ENCODE results near the gene CLHC1.

The CLHC1 gene

DNA sequence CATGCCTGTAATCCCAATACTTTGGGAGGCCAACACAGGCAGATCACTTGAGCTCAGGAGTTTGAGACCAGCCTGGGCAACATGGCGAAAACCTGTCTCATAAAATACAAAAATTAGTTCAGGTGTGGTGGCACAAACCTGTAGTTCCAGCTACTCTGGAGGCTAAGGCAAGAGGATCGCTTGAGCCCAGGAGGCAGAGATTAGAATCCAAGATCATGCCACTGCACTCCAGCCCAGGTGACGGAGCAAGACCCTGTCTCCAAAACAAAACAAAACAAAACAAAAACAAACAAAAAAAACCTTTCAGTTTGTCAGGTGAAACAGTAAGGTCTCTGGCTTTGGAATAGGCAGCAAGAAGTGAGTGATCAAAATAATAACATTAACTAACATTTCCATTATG, 84.6 kb downstream of the CLHC1 start:
- no peak overlapping the region for H3K27ac ChIP-seq (ENCODE audit: low read length)
- TF ChIP-seq EZH2 (IDR thresholded peaks at IDR 0.05; ENCODE audit: borderline replicate concordance, low read depth, low read length, severe bottlenecking), result no peak
- TF ChIP-seq, protein P1, sequence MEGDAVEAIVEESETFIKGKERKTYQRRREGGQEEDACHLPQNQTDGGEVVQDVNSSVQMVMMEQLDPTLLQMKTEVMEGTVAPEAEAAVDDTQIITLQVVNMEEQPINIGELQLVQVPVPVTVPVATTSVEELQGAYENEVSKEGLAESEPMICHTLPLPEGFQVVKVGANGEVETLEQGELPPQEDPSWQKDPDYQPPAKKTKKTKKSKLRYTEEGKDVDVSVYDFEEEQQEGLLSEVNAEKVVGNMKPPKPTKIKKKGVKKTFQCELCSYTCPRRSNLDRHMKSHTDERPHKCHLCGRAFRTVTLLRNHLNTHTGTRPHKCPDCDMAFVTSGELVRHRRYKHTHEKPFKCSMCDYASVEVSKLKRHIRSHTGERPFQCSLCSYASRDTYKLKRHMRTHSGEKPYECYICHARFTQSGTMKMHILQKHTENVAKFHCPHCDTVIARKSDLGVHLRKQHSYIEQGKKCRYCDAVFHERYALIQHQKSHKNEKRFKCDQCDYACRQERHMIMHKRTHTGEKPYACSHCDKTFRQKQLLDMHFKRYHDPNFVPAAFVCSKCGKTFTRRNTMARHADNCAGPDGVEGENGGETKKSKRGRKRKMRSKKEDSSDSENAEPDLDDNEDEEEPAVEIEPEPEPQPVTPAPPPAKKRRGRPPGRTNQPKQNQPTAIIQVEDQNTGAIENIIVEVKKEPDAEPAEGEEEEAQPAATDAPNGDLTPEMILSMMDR (IDR thresholded peaks at IDR 0.05; ENCODE audit: borderline replicate concordance, extremely low read depth, low read length, poor library complexity, severe bottlenecking), result no peak
- H3K4me2 ChIP-seq (ENCODE audit: insufficient read depth, low read length), result no peak overlapping the region
- H3K79me2 ChIP-seq (ENCODE audit: insufficient read depth, low read length), result no peaks in the 10 kb centered on the region
- no peak for ATAC-seq (ENCODE audit: insufficient read depth, low read depth)
- H2AFZ ChIP-seq (ENCODE audit: low read depth, low read length), result no peak overlapping the region
- no peak overlapping the region for H3K4me3 ChIP-seq (ENCODE audit: low read depth in 1 of 2, low read length in 2 of 2)
- no peak overlapping the region for H3K9ac ChIP-seq (ENCODE audit: low read depth, low read length)
- no peaks in the 10 kb centered on the region for H4K20me1 ChIP-seq (ENCODE audit: insufficient read depth, low read length)
- H3K36me3 ChIP-seq (ENCODE audit: insufficient read depth, low read length), result no peaks in the 10 kb centered on the region
- H3K9me3 ChIP-seq (ENCODE audit: insufficient read depth, low read length, severe bottlenecking), result no peaks in the 10 kb centered on the region
- no peaks in the 10 kb centered on the region for H3K4me1 ChIP-seq (ENCODE audit: insufficient read depth, low read length)
- DNase-seq, result no peak
- no peaks in the 10 kb centered on the region for H3K27me3 ChIP-seq (ENCODE audit: insufficient read depth, low read length, poor library complexity)

DNA sequence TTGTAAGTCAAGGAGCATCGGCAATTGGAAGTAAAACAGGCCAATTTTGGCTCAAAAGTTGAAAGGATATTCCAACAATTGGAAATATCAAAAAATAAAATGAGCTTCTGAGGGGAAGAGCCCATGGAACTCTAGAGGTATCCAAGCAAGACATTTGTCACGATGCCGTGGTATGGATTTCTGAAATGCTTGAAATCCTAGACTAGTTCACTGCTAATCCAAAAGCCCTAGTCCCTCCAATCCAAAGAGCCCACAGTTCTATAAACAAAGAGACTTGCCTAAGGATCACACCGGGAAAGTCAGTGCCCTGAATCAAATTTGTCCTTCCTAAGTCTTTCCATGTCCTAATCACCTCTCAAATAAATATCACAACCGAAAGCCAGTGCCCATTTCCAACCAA, 85.1 kb downstream of the CLHC1 start:
- no peak overlapping the region for H3K27ac ChIP-seq (ENCODE audit: low read length)

DNA sequence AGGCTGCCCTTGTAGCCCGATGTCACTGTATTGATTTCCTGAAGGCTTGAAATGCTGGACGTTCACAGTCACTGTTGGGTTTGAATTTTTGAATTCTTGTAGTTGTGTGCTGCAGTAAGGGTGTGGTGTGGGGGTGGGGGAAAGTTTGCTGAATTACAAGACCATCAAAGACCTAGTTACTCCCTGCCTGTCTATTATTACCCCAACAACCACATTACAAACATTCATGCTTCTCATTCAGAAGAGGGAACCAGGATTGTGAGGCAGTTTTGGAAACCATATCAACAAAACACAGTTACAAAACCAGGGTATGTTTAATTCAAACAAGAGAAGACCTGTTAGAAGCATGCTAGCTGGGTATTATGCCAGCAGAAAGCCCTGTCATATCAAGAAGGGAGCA, 85.8 kb downstream of the CLHC1 start:
- no peaks in the 10 kb centered on the region for H3K79me2 ChIP-seq (ENCODE audit: insufficient read depth, low read length)
- H3K4me1 ChIP-seq (ENCODE audit: insufficient read depth, low read length), result peaks cover under 1% of the 10 kb centered on the region; the same call in 1 of the 2 replicates
- H3K9me3 ChIP-seq (ENCODE audit: insufficient read depth, low read length, severe bottlenecking), result no peaks in the 10 kb centered on the region
- no peak overlapping the region for H3K9ac ChIP-seq (ENCODE audit: low read depth, low read length)
- H4K20me1 ChIP-seq (ENCODE audit: insufficient read depth, low read length), result no peaks in the 10 kb centered on the region
- DNase-seq (no peak), ATAC-seq (ENCODE audit: insufficient read depth, low read depth) (no peak)
- no peak overlapping the region for H3K4me3 ChIP-seq (ENCODE audit: low read depth in 1 of 2, low read length in 2 of 2)
- H2AFZ ChIP-seq (ENCODE audit: low read depth, low read length), result no peak overlapping the region
- no peak overlapping the region for H3K27ac ChIP-seq (ENCODE audit: low read length)
- H3K27me3 ChIP-seq (ENCODE audit: insufficient read depth, low read length, poor library complexity), result no peaks in the 10 kb centered on the region
- no peak overlapping the region for H3K4me2 ChIP-seq (ENCODE audit: insufficient read depth, low read length)
- no peaks in the 10 kb centered on the region for H3K36me3 ChIP-seq (ENCODE audit: insufficient read depth, low read length)
- TF ChIP-seq, protein P1 (IDR thresholded peaks at IDR 0.05; ENCODE audit: borderline replicate concordance, extremely low read depth, low read length, poor library complexity, severe bottlenecking), result no peak
- no peak for TF ChIP-seq EZH2 (IDR thresholded peaks at IDR 0.05; ENCODE audit: borderline replicate concordance, low read depth, low read length, severe bottlenecking)

More for the DNA sequence above, 85.1 kb downstream of the CLHC1 start:
- H3K36me3 ChIP-seq (ENCODE audit: insufficient read depth, low read length), result no peaks in the 10 kb centered on the region
- H3K4me2 ChIP-seq (ENCODE audit: insufficient read depth, low read length), result no peak overlapping the region
- H3K27me3 ChIP-seq (ENCODE audit: insufficient read depth, low read length, poor library complexity), result no peaks in the 10 kb centered on the region
- H3K79me2 ChIP-seq (ENCODE audit: insufficient read depth, low read length), result no peaks in the 10 kb centered on the region
- H2AFZ ChIP-seq (ENCODE audit: low read depth, low read length), result no peak overlapping the region
- TF ChIP-seq EZH2 (IDR thresholded peaks at IDR 0.05; ENCODE audit: borderline replicate concordance, low read depth, low read length, severe bottlenecking), result no peak
- TF ChIP-seq, protein P1 (IDR thresholded peaks at IDR 0.05; ENCODE audit: borderline replicate concordance, extremely low read depth, low read length, poor library complexity, severe bottlenecking), result no peak
- DNase-seq (no peak), ATAC-seq (ENCODE audit: insufficient read depth, low read depth) (no peak)
- no peak overlapping the region for H3K4me3 ChIP-seq (ENCODE audit: low read depth in 1 of 2, low read length in 2 of 2)
- H3K9me3 ChIP-seq (ENCODE audit: insufficient read depth, low read length, severe bottlenecking), result no peaks in the 10 kb centered on the region
- H3K9ac ChIP-seq (ENCODE audit: low read depth, low read length), result no peak overlapping the region
- H4K20me1 ChIP-seq (ENCODE audit: insufficient read depth, low read length), result no peaks in the 10 kb centered on the region
- no peaks in the 10 kb centered on the region for H3K4me1 ChIP-seq (ENCODE audit: insufficient read depth, low read length)

Measured in DND-41 (cell line).